Effector CD8-positive, alpha-beta T cell (primary cell): ENCODE data around the gene MED13L.
"Not testable (repeated sequence)": the region's sequence is repeated elsewhere in the genome, so short reads cannot be mapped to it uniquely, and the experiment has no call there.

Experiments
- DNase-seq: peaks from one replicate; lab custom pipeline; 2025; lab: John Stamatoyannopoulos, UW

MED13L gene

GRCh38 chr12:116012757-116013156 lies 264.7 kb downstream of the MED13L start:
- no peak for DNase-seq

DNA sequence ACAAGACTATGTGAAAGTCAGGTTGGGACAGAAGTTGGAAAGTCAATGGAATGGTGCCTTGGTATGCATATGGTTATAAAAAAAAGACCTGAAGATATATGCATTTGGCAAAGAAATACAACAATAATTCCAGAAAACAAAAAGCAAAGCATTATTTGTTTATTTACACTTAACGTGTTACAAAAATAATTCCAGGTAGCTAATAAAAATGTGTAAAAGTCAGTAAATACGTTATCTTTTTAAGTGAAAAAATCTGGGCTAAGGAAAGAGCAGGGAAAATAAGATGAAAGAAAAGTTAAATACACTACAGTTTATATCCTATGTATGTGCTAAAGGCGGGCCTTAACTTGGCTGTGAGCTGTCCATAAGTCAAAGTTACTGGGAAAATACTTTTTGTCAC lies 266.3 kb downstream of the MED13L start:
- no peak for DNase-seq

- no peak for DNase-seq
Measured at GRCh38 chr12:116010467-116010866, 267.0 kb downstream of the MED13L start.

- no peak for DNase-seq
Measured at GRCh38 chr12:116009805-116010204, 267.7 kb downstream of the MED13L start.

GRCh38 chr12:116006141-116006540 lies 271.4 kb downstream of the MED13L start:
- DNase-seq: no peak

GRCh38 chr12:116002890-116003536 lies 274.5 kb downstream of the MED13L start:
- no peak for DNase-seq

- DNase-seq: no peak
Measured at GRCh38 chr12:116000252-116000651, 277.2 kb downstream of the MED13L start.

DNA sequence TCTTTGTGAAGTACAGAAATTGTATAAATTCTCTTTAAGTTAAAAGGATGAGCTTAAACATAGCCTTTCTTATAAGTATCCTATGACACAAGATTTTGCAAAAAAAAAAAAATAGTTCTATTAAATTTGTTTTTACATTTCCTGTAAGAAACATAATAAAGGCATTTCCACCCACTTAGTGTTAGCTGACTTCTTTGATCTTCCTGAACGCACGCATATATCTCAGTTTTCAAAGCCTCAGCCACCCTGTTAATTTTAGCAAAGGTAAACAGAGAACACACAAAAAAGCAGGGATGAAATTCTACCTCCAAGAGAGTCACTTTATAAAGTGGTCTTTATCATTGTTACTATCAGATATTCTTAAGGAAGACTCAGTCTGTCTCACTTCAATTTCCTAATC lies 277.9 kb downstream of the MED13L start:
- no peak for DNase-seq

- DNase-seq: no peak
Measured at GRCh38 chr12:115998794-115999478, 278.6 kb downstream of the MED13L start.

DNA sequence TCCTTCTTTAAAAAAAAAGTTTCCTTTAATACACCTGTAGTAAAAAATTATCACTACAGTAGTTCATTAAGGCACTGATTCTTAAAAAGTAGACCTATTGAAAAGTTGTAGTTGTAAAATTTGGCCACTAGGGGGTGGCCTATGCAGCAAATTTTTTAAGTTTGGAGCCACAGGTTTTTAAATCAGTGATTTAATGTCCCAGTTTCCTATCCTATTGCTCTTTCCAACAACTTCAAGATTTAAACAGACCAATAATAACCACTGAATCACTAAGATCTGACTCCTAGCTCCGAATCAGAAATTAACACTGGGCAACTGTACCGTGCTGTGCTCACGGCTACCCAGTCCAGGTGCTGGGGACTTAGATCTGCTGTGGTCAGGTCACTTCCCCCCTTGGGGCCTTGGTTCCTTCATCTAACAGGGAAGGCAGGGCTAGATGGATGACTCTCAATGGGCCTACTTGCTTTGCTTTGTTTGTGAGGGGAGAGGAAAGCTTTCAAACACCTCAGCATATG lies 279.3 kb downstream of the MED13L start:
- DNase-seq: no peak

- DNase-seq: no peak
Measured at GRCh38 chr12:115993737-115994136, 283.8 kb downstream of the MED13L start.

DNA sequence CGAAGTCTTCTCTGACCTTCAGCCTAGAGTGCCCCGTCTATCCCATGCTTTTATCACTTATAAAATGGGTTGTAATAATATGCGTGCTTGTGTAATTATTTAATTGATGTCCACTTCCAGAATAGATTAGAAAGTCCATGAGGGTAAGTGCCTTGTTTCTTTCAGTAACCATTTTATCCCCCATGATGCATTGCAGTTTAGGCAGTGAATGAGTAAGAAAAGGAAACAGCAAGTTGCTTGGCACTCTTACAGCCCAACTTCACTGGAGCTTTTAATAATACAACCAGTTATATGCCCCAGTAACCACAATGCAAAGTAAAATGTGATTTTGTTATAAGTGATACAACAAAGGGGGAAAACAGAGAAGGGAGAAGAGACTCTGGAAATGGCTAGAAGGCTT lies 287.3 kb downstream of the MED13L start:
- DNase-seq: no peak

GRCh38 chr12:115988625-115989563 lies 288.6 kb downstream of the MED13L start:
- DNase-seq: no peak

DNA sequence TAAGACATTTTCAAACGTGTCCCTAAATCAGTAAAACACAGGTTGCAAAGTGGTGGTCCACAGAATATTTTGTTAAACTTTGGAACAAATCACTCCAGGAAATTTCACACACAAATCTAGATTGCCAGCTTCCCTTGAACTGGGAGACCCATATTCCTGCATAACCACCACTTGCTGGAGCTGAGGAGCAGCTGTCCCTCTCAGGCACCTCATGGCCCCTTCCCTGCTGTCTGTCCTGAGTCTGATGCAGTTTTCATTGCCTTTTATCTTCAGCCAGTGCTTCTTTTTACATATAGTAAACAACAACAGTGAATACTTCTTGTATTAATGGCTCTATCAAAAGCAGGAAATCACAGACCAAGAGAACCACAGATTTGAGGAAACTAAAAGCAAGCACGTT lies 289.3 kb downstream of the MED13L start:
- no peak for DNase-seq

DNA sequence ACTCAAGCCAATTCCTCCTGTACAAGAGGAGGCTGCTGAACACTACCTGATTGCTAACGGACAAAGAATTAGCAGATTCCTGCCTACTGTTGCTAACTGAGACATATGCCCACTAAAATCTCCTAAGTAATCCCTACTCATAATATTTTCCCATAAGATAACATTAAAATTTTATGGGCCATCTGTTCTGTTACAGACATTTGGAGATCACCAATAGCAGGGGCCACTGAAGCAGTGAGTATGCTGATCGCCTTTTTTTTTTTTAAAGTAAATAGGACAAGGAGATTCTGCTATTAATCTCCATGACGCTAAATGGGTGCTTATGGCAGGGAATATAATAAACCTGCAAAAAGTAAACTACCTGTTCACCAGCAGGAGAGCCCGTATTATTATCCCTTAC lies 292.9 kb downstream of the MED13L start:
- DNase-seq: no peak

- no peak for DNase-seq
Measured at GRCh38 chr12:115983226-115983798, 294.2 kb downstream of the MED13L start.

DNA sequence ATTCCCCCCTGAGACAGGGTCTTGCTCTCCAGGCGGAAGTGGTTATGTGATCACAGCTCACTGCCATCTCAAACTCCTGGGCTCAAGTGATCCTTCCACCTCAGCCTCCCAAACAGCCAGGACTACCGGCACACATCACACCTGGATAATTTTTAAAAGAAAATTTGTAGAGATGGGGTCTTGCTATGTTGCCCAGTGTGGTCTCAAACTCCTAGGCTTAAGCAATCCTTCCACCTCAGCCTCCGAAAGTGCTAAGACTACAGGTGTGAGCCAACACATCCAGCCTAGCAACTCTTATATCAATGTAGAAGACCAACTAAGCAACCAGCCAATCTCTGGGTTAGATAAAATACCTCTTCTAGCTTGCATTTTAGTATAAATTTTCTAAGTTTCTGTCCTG lies 297.2 kb downstream of the MED13L start:
- DNase-seq: no peak

GRCh38 chr12:115979851-115980250 lies 297.6 kb downstream of the MED13L start:
- no peak for DNase-seq

DNA sequence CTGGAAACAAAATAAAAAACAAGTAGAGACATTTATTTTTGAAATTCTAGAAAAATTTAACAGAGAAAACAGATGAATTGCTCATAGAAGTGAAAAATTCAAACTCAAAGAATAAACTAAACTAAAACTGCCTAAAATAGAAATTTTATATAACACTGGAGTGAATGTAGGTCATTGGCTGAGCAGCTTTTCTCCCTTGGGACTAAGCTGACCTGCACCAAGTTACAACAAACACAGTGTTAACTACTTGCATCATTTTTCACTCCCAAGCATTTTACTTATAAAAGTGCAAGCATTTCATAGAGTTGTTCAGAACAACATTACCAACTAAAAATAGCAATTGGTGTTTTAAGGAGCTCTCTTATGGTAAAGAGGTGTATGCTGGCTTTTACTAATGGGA lies 298.1 kb downstream of the MED13L start:
- DNase-seq: no peak

- DNase-seq: not testable (repeated sequence)
Measured at GRCh38 chr12:115976829-115977228, 300.7 kb downstream of the MED13L start.

GRCh38 chr12:115975411-115975810 lies 302.1 kb downstream of the MED13L start:
- DNase-seq: no peak
